ENCODE results near the gene IRF2BPL. TPM values are rescaled to one million over a fixed set of nuclear protein-coding genes. Genes with fewer than 3 reads are reported as not detected.

Gene IRF2BPL
- total and polyA plus RNA-seq, 9 of the 15 experiments (the other 6 are each of a cell fraction or from before 2014, with no cell fraction given), result 0.52 to 21.6 (median 2.5) TPM

GRCh38 chr14:77032491-77032843, 4.0 kb upstream of the IRF2BPL start:
- ATAC-seq, result no peak
- ChIA-PET CTCF (ENCODE audit: low intra/inter-chr PET ratio) (no interaction called here), POLR2A (no interaction called here)
- DNase-seq (ENCODE audit: extremely low read depth in 1 of 4, low spot score in 3 of 4), result no peak
- H3K4me1 ChIP-seq (replicated peaks in 1 of 2; ENCODE audit: control insufficient read depth in 2 of 2, insufficient read depth in 2 of 2, low read length in 2 of 2), result peaks cover 13 to 37% of the 10 kb centered on the region in 2 experiments
- H3K9me3 ChIP-seq (replicated peaks; ENCODE audit: control insufficient read depth, insufficient read depth, low read depth, low read length), result no peaks in the 10 kb centered on the region
- no peak overlapping the region for H3K9ac ChIP-seq (ENCODE audit: insufficient read depth in 1 of 2, low read depth in 2 of 2, low read length in 2 of 2)
- no peak overlapping the region for H3K27ac ChIP-seq (ENCODE audit: extremely low read depth, low read depth, low read length)
- peaks cover 8% of the 10 kb centered on the region; the same call in 2 of the 3 replicates for H3K79me2 ChIP-seq (ENCODE audit: control insufficient read depth, insufficient read depth, low read length)
- in situ Hi-C loops (cut with MboI), result no loop called here
- no peak overlapping the region for H3K4me3 ChIP-seq
- intact Hi-C loops (cut with micrococcal nuclease), result no loop called here
- no peaks in the 10 kb centered on the region for H3K36me3 ChIP-seq (ENCODE audit: control insufficient read depth, insufficient read depth, low read length)
- H3K27me3 ChIP-seq (ENCODE audit: control insufficient read depth in 2 of 2, insufficient read depth in 2 of 2, low read length in 2 of 2), result no peaks in the 10 kb centered on the region
- 95% methylated on average over 7 of the region's 12 CpGs for WGBS (ENCODE audit: insufficient coverage, low coverage, missing lambda C conversion rate)
- no peaks in the 10 kb centered on the region for H3K9me1 ChIP-seq (ENCODE audit: control insufficient read depth, insufficient read depth, low read length)
- no TSS peak for BruUV-seq (replicated peaks)
- no peak for FAIRE-seq
- no peaks in the 10 kb centered on the region for H4K20me1 ChIP-seq (replicated peaks; ENCODE audit: control insufficient read depth, insufficient read depth, low read length)
- H2AFZ ChIP-seq (ENCODE audit: low read depth, low read length), result no peak overlapping the region
- H3K4me2 ChIP-seq (ENCODE audit: insufficient read depth, low read length), result no peak overlapping the region
- no peak for TF ChIP-seq NFIC (IDR thresholded peaks at IDR 0.05)
- TF ChIP-seq, protein P1, sequence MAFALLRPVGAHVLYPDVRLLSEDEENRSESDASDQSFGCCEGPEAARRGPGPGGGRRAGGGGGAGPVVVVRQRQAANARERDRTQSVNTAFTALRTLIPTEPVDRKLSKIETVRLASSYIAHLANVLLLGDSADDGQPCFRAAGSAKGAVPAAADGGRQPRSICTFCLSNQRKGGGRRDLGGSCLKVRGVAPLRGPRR (CRISPR knock-in tag; IDR thresholded peaks at IDR 0.05), result no peak
- no peak for TF ChIP-seq HNRNPLL (IDR thresholded peaks at IDR 0.05; ENCODE audit: low read depth, low read length, poor library complexity, severe bottlenecking)
- no peak for TF ChIP-seq NR4A1 (CRISPR knock-in tag; IDR thresholded peaks at IDR 0.05)
- no peak for TF ChIP-seq NR4A1 (tag; IDR thresholded peaks at IDR 0.05)
- no peak for TF ChIP-seq TFE3 (CRISPR knock-in tag; IDR thresholded peaks at IDR 0.05)
- TF ChIP-seq, protein P2, sequence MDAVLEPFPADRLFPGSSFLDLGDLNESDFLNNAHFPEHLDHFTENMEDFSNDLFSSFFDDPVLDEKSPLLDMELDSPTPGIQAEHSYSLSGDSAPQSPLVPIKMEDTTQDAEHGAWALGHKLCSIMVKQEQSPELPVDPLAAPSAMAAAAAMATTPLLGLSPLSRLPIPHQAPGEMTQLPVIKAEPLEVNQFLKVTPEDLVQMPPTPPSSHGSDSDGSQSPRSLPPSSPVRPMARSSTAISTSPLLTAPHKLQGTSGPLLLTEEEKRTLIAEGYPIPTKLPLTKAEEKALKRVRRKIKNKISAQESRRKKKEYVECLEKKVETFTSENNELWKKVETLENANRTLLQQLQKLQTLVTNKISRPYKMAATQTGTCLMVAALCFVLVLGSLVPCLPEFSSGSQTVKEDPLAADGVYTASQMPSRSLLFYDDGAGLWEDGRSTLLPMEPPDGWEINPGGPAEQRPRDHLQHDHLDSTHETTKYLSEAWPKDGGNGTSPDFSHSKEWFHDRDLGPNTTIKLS (IDR thresholded peaks at IDR 0.05; ENCODE audit: borderline replicate concordance, low read depth), result no peak
- TF ChIP-seq NBN (IDR thresholded peaks at IDR 0.05; ENCODE audit: low read depth), result no peak

Data from K562 (cell line).